SK-N-SH (cell line): ENCODE data around the gene SLC17A1.

Experiments
- CHD2 ChIP-seq: fragments of 150-350 bp; IDR thresholded peaks from 2 replicates; pipeline ENCODE4 v1.6.1; 2018; ENCODE audit warnings: low read length; ENCODE audit not compliant: partially characterized antibody
- GABPA ChIP-seq: IDR thresholded peaks from 2 replicates; pipeline ENCODE4 v1.4.0; 2012; ENCODE audit warnings: low read depth, mild to moderate bottlenecking
- JUND ChIP-seq: IDR thresholded peaks from 2 replicates; pipeline ENCODE4 v1.4.0; 2012
- MEF2A ChIP-seq: IDR thresholded peaks from 2 replicates; pipeline ENCODE4 v1.4.0; 2012; ENCODE audit warnings: low read depth, borderline replicate concordance
- POLR2AphosphoS5 ChIP-seq: IDR thresholded peaks from 2 replicates; pipeline ENCODE4 v1.6.1; 2012; ENCODE audit warnings: low read depth, low read length
- RFX5 ChIP-seq: IDR thresholded peaks from 2 replicates; pipeline ENCODE4 v1.6.1; 2012; ENCODE audit warnings: mild to moderate bottlenecking, improper control_type of control experiment, low read length
- RXRA ChIP-seq: IDR thresholded peaks from 2 replicates; pipeline ENCODE4 v1.4.0; 2012; ENCODE audit warnings: low read depth, mild to moderate bottlenecking, borderline replicate concordance
- SIN3A ChIP-seq: IDR thresholded peaks from 2 replicates; pipeline ENCODE4 v1.6.1; 2012; ENCODE audit warnings: low read depth, mild to moderate bottlenecking, low read length, moderate library complexity, borderline replicate concordance
- YY1 ChIP-seq: IDR thresholded peaks from 2 replicates; pipeline ENCODE4 v1.4.0; 2012; ENCODE audit warnings: low read depth, mild to moderate bottlenecking
- TF ChIP-seq, protein P1 (sequence below): fragments of 200-600 bp; sonication (generic); IDR thresholded peaks from 2 replicates; pipeline ENCODE4 v1.6.1; 2017; ENCODE audit warnings: antibody characterized with exemption, mild to moderate bottlenecking, moderate library complexity
- TF ChIP-seq, protein P2 (sequence below): IDR thresholded peaks from 2 replicates; pipeline ENCODE4 v1.6.1; 2012; ENCODE audit warnings: mild to moderate bottlenecking, low read depth, low read length, moderate library complexity

DNA sequence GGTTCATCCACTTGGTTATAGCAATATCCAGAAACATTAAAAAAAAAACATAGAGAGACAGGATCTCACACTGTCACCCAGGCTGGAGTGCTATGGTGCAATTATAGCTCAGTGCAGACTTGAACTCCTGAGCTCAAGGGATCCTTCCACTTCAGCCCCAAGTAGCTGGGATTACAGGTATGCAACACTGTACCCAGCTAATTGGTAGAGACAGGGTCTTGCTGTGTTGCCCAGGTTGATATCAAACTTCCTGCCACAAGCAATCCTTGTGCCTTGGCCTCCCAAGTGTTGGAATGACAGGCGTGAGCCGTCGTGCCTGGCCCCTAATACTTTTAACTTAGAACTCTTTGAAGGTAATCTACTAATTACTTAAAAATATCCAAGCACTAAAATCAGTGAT lies 818 bp upstream of the SLC17A1 start:
- TF ChIP-seq, protein P1, sequence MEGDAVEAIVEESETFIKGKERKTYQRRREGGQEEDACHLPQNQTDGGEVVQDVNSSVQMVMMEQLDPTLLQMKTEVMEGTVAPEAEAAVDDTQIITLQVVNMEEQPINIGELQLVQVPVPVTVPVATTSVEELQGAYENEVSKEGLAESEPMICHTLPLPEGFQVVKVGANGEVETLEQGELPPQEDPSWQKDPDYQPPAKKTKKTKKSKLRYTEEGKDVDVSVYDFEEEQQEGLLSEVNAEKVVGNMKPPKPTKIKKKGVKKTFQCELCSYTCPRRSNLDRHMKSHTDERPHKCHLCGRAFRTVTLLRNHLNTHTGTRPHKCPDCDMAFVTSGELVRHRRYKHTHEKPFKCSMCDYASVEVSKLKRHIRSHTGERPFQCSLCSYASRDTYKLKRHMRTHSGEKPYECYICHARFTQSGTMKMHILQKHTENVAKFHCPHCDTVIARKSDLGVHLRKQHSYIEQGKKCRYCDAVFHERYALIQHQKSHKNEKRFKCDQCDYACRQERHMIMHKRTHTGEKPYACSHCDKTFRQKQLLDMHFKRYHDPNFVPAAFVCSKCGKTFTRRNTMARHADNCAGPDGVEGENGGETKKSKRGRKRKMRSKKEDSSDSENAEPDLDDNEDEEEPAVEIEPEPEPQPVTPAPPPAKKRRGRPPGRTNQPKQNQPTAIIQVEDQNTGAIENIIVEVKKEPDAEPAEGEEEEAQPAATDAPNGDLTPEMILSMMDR = no peak
- TF ChIP-seq JUND = no peak
- TF ChIP-seq SIN3A = no peak
- no peak for TF ChIP-seq GABPA
- TF ChIP-seq YY1 = no peak
- TF ChIP-seq CHD2 = no peak
- TF ChIP-seq, protein P2, sequence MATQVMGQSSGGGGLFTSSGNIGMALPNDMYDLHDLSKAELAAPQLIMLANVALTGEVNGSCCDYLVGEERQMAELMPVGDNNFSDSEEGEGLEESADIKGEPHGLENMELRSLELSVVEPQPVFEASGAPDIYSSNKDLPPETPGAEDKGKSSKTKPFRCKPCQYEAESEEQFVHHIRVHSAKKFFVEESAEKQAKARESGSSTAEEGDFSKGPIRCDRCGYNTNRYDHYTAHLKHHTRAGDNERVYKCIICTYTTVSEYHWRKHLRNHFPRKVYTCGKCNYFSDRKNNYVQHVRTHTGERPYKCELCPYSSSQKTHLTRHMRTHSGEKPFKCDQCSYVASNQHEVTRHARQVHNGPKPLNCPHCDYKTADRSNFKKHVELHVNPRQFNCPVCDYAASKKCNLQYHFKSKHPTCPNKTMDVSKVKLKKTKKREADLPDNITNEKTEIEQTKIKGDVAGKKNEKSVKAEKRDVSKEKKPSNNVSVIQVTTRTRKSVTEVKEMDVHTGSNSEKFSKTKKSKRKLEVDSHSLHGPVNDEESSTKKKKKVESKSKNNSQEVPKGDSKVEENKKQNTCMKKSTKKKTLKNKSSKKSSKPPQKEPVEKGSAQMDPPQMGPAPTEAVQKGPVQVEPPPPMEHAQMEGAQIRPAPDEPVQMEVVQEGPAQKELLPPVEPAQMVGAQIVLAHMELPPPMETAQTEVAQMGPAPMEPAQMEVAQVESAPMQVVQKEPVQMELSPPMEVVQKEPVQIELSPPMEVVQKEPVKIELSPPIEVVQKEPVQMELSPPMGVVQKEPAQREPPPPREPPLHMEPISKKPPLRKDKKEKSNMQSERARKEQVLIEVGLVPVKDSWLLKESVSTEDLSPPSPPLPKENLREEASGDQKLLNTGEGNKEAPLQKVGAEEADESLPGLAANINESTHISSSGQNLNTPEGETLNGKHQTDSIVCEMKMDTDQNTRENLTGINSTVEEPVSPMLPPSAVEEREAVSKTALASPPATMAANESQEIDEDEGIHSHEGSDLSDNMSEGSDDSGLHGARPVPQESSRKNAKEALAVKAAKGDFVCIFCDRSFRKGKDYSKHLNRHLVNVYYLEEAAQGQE = no peak
- TF ChIP-seq RXRA = no peak
- TF ChIP-seq MEF2A = no peak
- TF ChIP-seq POLR2AphosphoS5 = no peak
- no peak for TF ChIP-seq RFX5
